NOMO-1 treated with dmso at 0.1 percent for 144 hours (cell line): ENCODE results near the gene CYTIP.
"Not testable (repeated sequence)": the region's sequence is repeated elsewhere in the genome, so short reads cannot be mapped to it uniquely, and the experiment has no call there.

Experiments used
- DNase-seq: peaks from one replicate; lab custom pipeline; 2025; ENCODE audit not compliant: unreplicated experiment; lab: John Stamatoyannopoulos, UW

The CYTIP gene

DNA sequence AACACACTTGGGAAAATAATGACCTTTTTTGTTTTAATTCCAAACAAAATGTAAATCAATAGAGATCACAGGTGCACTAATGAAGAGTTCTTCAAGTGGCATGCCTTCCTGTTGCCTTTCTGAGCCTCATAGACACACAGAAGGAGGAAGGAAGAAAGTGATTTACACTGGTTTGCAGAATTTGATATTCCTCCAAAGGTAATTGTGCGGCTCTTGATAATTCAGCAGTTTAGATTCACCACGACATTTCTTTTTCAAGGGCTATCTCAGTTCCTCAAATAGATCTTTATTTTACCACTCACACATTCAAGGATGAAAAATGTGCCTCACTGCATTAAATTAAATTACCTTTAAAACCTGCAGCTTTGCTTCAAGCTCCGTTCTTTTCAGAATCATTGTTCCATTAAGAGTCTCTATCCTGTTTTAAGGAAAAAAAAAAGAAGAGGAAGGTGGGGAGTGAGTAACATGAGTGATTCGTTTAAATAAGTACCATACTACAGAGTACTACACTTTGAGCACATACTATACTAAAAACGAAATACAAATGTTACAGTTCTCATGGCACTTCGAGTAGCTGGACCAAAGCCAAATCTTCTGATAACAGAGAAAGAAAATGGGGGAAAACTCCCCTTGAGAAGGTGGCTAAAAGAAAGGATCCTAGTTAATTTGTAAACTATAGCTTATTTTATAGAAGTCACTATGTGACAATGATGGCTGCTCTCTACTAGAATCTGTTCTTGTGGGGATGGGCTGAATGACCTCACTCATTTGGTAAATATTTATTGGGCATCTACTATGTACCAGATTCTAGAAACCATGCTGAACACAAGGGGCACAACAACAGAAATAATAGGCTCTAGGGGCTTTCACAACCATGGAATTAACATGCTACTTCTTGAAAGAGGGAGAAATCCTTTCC lies 16.6 kb downstream of the CYTIP start:
- DNase-seq = no peak

DNA sequence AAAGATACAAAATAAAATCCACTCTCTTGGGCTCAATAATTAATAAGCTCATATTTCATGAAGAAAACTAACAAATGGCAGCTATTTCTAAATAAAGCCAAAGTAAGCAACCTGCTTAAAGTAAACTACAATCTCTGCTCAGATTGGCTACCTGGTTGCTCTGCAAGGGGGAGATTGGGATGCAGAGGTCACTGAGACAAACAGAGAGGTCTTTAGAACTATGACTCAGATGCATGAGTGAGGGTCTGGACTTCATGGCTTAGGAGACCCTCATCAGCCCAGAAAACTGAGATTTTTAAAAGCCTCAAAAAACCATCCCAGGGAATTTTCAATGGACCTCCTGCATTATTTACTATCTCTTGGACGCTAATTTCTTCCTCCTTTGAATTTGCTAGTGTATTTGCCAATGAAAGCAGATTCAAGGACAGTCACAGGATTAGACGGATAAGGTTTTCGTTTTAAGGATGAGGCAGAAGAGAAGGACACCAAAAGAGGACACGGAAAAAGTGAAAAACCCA lies 17.4 kb downstream of the CYTIP start:
- DNase-seq = no peak

DNA sequence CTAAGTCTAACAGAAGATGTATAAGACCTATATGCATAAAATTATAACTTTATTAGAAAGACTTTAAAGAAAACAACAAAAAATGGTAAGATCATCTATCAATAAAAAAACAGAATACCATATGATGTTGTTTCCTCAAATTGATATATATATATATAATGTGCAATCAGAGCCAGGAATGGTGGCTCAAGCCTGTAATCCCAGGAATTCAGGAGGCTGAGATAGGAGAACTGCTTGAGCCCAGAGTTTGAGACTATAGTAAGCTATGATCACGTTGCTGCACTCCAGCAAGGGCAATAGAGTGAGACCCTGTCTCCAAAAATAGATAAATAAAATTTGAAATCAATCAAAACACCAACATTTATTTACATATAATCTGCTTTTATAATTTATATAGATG lies 19.5 kb downstream of the CYTIP start:
- DNase-seq = no peak

DNA sequence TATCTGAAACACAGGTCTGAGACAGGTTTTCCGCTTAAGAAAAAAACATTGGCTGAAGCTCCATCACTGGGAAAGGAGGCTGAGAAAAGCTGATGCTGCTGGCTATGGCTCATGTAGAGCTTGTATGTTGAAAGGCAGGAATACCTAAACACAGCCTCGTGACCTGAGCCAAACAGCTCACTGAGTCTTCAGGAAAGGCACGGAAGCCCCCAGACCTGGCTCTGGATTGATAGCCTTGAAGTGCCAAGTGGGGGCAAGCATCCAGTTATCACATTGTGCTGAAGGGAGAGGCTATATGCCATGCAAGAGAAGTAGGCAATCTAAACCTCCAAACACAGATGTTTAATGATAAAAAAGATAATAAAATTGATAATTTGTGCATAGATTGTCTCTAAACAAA lies 21.9 kb downstream of the CYTIP start:
- DNase-seq = no peak

DNA sequence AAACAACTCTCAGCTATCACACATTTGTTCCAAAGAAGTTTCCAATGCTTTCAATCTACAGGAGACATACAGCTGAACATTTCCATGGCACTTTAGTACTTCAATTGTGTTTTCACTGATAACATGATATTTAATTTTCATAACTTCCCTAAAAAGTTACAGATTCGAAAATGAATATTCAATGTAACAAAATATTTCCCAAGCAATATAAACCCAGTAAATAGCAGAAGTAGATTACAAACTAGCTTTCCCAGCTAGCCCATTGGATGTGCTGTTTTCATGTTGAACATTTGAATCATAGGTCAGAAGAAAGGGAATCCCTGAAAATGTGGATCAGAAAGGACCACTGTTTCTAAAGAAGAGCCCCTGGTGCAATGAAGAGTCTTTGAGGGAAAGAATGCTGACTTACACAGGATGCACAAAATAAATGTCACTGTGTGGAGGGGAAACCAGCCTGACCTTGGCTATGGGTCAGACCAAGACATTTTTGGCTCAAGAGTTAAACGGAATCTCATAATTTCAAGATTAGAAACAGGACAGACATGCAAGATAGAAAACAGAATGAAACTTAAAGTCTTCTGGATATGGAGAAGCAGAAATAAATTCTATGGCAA lies 22.5 kb downstream of the CYTIP start:
- no peak for DNase-seq

DNA sequence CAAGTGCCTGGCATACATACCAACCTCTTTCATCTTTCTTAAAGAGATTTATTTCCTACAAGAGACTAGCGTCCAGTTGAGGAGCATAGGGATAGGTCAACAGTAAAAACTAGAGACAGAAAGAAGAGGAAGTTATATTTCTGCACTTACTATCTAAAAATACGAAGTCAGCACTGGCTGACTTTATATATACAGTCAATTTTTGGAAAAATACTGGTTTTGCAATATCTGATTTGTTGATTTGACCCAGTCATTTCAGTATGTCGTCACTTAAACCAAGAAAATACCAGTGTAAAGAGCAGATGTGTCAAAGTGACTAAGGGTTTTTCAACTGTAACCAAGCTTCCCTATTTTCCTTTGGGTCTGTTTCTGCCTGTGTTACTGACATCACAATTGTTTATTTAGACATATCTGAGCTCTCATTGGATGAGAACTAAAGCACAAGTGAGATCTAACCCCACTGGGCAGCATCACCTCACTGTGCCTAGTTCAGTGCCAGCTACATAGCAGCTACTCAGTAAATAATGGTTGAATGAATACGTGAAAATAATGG lies 23.0 kb downstream of the CYTIP start:
- DNase-seq = peak; percentile 82

DNA sequence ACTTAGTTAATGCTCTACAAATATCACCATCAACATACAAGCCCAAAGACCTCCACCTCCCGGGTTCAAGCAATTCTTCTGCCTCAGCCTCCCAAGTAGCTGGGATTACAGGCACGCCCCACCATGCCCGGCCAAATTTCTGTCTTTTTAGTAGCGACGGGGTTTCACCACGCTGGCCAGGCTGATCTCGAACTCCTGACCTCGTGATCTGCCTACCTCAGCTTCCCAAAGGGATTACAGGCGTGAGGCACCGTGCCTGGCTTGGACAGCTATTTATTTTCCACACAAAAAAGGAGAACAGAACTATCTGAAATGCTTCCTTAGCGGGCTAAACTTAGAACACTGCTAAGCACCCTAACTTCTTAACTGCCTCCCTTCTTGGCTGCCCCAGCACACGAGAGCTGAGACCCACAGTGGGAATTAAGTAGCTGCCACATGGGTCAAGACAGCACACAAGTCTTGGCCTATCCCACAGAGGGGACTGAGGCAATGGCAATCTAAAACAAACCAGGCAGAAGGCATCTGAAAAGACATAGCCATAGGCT lies 24.8 kb downstream of the CYTIP start:
- DNase-seq = no peak

DNA sequence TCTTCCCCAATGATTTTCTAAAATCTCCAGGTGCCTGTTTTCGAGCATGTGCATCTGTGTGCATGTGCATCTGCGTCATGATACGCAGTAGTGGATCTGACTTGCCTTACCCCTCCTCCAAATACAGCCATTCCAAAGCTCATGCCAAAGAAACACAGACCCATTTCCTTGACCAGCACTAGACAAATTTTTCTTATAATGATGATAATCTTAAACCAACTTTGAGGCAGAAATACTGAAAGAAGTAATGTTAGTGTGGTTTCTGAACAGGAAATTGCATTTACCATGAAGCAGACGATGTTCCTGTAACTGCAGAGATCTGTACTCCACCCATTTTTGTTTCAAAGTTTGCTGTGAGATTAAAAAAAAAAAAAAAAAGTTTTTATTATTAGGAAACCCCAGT lies 25.6 kb downstream of the CYTIP start:
- DNase-seq = peak; percentile 56

DNA sequence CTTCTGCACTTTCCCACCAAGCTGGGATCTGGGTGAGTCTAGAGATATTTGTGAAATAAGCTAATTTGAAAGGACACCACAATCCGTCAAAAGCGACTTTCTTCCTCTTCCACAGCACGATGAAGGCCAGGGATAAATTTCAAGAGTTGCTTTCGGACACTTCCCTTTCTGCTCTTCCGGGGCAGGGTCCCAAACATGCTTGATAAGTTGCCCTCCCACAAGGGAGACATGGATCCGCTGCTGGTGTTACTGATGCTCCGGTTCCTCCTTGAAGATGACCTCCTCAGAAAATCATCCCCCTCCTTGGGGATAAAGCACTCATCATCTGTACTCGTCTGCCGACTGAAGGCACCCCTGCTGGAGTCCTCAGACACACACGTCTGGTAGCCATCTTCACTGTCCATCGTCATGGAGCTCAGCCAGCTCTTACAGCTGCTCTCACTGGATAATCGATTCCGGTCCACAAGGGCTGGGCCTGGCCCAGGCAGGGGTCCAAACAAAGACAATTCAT lies 28.2 kb downstream of the CYTIP start:
- peak; percentile 51 for DNase-seq

DNA sequence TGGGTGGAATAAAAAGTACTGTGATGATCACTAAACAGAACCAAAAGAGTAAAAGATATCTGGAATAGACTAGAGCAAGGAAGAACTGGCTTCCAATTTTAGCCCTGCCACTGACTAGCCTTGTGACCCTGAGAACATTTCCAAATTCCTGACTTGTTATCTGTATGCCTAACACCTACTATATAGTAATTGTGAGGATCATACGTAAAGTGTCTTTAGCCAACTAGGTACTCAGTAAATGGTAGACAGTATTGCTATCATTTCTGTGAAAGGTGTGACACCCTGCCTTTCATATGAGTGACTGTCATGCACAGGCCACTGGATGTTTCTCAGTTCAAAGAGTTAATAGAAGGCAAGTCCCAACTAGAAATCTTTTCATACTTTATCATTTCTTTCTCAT lies 29.8 kb downstream of the CYTIP start:
- DNase-seq = no peak

DNA sequence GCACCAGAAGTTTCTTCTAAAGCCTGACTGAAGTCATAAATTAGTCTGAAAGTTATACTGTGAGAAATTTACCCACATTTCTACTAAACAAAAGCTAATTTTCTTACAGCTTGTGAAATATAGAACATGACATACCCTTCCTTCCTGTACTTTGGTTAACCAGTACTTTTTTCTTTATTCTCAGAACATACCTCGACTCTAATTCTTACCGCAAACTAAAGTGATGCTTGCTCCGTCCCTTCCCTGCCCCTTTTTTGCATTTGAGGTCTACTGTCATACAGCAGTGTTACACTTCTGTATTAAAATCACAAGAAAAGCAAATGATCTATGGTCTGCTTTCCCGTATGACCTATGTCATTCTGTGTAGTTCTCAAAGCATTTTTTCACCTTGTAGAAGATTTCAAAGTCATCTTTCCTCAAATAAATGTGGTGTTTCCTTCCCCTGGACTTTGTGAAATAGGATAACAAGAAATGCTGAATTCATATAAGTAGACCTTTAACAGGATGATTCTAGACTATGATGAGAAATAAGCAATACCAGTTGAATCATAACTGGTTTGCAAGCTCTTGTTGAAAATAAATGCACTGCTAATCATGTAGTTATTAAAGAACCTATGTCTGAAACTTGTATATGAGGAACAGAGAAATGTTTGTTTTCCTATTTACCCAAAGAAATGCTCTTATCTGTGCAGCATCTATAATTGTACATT lies 30.4 kb downstream of the CYTIP start:
- no peak for DNase-seq

DNA sequence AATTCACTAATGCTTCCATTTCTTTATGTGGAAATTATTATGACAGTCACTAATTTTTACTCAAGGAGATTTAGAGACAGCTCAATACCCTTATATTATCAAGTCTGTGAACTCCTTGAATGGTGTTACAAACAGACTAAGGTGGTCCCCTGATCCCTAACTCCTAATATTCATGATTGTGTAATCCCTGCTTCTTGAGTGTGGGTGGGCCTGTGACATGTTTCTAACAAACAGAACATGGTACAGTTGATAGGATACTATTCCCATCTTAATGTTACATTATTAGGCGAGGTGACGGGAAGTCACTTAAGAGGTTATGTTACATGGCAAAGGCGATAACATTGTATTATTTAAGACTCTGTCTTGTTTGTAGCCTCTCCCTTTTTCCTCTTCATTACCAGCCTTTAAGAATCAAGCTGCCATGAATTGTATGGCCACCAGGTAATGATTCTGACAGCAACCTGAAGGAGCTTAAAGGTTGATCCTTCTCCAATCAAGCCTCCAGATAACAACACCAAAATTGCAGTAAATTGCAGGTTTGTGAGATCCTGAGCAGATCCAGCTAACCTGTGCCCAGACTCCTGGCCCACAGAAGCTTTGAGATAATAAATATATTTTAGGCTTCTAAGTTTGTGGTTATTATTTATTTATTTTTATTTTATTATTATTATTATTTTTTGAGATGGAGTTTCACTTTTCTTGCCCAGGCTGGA lies 32.1 kb downstream of the CYTIP start:
- DNase-seq = no peak

DNA sequence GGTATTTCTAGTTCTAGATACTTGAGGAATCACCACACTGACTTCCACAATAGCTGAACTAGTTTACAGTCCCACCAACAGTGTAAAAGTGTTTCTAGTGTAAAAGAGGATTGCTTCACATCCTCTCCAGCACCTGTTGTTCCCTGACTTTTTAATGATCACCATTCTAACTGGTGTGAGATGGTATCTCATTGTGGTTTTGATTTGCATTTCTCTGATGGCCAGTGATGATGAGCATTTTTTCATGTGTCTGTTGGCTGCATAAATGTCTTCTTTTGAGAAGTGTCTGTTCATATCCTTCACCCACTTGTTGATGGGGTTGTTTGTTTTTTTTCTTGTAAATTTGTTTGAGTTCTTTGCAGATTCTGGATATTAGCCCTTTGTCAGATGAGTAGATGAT lies 38.5 kb downstream of the CYTIP start:
- DNase-seq = not testable (repeated sequence)

DNA sequence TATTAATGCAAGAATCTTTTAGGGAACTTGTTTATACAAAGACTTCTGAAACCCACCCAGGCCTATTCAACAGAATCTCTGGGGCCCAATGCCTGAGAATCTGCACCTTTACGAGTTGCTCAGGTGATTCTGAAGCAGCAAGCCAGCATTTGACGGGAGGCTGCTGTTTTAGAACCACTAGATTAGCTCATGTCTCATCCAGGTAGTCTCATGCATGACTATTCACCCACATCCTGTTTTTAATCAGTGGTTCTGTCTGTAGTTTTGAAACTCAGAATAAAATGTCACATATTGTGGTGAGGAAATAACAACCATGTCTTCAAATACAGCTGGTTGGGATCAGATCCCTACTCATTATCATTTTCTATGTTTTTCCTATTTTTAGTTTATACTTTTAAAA lies 39.5 kb downstream of the CYTIP start:
- DNase-seq = no peak

DNA sequence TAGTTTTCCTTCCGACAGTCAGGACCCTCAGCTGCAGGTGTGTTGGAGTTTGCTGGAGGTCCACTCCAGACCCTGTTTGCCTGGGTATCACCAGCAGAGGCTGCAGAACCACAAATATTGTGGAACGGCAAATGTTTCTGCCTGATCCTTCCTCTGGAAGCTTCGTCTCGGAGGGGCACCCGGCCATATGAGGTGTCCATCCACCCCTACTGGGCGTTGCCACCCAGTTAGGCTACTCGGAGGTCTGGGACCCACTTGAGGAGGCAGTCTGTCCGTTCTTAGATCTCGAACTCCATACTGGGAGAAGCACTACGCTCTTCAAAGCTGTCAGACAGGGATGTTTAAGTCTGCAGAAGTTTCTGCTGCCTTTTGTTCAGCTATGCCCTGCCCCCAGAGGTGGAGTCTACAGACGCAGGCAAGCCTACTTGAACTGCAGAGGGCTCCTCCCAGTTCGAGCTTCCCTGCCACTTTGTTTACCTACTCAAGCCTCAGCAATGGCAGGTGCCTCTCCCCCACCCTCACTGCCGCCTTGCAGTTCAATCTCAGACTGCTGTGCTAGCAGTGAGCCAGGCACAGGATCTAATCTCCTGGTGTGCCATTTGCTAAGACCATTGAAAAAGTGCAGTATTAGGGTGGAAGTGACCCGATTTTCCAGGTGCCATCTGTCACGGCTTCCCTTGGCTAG lies 40.9 kb downstream of the CYTIP start:
- not testable (repeated sequence) for DNase-seq

DNA sequence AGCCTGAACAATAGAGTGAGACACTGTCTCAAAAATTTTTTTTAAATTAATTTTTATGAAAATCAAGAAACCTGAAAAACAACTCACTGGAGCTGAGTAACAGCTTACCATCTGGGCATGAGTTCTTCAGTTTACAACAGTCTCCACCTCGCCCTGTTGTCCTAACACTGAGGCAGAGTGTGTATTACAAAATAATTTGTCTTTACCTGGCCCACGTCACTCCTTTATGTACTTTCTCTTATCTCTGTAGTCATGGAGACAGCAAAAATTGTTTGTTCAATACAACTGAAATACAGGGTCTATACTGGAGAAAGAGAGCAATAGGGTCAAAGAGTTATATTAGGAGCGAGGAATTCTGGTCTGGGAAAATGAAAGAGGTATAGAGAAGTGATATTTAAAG lies 48.1 kb downstream of the CYTIP start:
- no peak for DNase-seq

DNA sequence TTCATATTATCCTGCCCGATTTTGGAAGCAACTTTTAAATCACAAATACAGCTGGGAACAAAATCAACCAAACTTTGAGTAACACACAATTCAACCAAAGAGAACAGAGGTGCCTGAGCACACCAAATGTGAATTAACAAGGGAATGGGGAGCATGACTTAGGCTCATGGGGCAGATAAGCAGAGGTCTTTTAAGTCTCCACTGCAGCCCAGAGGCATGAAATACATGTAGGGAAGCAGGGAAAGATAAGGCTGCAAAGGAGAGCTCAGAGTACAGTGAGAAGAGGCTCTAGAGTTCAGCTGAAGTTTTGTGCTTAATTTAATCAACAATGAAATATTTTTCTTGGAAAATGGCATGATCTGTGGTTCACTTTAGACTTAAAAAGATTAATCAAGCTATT lies 49.0 kb downstream of the CYTIP start:
- DNase-seq = no peak

DNA sequence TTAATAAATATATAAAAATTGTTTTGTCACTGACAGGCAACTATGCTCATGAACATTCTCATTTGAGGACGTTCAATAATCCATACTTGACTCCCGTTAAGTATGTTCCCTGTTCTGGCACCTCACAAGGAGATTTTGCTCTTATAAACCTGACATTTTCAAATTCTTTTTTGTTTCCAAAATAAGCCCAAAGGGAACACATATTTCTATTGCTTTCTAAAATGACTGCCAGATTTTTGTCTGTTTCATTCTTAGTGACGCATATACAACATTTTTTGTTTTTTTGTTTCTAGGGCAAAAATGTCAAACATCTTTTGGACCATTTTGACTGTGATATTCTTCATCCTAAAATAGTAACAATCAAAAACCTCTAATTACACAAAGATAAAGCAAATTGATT lies 50.5 kb downstream of the CYTIP start:
- DNase-seq = no peak

DNA sequence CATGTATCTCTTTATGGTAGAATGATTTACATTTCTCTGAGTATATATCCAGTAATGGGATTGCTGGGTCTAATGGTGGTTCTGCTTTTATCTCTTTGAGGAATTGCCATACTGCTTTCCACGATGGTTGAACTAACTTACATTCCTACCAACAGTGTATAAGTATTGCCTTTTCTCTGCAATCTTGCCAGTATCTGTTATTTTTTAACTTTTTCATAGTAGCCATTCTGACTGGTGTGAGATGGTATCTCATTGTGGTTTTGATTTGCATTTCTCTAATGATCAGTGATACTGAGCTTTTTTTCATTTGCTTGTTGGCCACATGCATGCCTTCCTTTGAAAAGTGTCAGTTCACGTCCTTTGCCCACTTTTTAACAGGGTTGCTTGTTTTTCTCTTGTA lies 55.1 kb downstream of the CYTIP start:
- DNase-seq = no peak

DNA sequence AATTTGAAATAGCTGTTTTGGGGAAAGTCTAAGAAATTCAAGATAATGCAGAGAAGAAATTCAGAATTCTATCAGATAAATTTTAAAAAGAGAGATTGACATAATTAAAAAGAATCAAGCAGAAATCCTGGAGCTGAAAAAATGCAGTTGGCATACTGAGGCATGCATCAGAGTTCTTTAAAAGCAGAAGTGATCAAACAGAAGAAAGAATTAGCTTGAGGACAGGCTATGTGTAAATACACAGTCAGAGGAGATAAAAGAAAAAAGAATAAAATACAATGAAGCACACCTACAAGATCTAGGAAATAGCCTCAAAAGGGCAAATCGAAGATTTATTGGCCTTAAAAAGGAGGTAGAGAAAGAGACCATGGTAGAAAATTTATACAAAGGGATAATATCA lies 57.1 kb downstream of the CYTIP start:
- no peak for DNase-seq
